NCI-H2196 (cell line): ENCODE results near the gene HOXB7.

Source experiments
- DNase-seq: peaks from one replicate; lab custom pipeline; 2025; ENCODE audit not compliant: unreplicated experiment; lab: John Stamatoyannopoulos, UW

The HOXB7 gene

DNA sequence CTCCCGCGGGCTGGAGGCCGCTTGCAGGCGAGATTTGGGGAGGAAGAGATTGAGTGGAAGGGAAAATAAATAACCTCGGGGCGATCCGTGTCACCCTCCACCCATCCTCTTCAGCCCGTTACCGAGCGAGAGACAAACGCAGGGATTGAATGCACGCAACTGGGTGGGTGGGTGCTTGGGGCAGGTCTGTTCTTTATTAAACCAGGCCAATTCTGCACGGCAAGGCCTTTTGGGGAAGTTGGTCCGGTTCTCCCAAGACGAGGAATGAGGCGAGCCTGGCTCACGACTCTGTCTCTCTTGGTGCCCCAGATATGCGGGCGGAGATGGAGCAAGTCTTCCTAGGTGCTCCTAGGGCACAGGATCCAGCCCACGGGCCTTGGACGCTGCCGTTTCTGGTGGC, 396 bp upstream of the HOXB7 start:
- peak; percentile 26 for DNase-seq

DNA sequence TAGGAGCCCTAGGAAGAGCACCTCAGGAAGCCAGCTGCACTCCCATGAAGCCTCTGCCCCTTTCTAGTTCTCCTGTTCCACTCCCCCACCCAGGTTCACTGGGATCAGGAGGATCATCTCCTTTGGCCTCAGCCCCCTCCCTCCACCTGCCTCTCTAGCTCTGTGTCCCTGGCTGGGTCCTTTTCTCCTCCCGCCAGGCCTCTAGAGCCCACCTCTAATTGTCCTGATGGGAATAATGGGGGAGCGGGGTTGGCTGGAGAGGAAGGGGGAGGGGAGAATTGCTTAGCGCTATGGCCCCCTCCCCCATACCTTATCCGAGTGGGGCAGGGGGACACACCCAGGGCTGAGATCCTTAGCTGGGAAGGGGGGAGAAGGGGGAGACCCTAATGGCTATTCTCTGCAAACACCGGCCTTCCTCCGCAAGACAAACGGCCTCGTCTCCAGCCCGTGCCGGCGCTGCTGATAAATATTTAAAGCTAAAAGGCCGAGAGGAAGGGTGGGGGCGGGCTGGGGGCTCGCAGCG, 997 bp downstream of the HOXB7 start:
- no peak for DNase-seq

GRCh38 chr17:48609033-48609432, 1.8 kb downstream of the HOXB7 start:
- DNase-seq: no peak

GRCh38 chr17:48608494-48608834, 2.4 kb downstream of the HOXB7 start:
- DNase-seq: no peak

- DNase-seq: no peak
Observed at GRCh38 chr17:48606892-48607614, 3.8 kb downstream of the HOXB7 start.

DNA sequence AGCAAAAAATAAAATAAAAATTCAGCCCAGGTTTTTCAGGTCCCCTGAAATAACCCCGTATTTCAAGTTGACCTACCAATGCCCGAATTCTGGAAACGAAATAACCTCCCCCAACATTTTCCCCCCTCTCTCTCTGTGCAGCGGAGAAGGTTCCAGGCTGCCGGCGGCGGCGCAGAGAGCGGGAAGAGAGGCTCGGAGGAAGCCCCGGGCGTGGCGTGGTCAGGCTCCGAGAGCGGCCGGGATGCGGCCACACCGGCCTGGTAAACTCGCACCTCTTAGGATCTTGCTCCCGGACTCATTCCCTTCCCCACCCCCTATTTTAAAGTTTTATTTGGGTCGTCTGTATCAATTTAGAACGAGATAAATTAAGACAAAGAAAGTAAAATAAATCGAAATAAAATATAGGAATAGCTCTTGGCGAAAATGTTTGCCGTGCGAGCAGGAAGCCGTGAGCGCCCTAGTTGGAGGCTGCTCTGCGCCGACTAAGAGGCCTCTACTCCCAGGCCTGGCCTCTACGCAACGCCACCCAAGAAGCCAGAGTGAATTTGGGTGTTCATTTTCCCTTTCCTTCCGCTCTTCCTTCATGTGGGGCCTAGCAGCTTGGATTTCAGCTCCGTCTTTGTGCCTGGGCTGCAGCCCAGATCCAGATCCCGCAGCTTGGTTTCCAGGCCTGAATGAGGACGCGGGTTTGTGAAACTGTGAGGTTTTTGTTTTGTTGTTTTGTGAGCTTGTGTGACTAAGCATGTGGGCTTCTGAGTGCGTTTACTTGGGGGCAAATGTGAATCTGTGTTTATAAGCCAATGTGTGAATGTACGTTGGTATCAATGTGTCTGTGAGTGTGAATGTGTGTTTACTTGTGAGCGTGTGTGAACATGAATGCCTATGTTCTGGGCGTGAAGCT, 4.6 kb downstream of the HOXB7 start:
- DNase-seq: no peak

DNA sequence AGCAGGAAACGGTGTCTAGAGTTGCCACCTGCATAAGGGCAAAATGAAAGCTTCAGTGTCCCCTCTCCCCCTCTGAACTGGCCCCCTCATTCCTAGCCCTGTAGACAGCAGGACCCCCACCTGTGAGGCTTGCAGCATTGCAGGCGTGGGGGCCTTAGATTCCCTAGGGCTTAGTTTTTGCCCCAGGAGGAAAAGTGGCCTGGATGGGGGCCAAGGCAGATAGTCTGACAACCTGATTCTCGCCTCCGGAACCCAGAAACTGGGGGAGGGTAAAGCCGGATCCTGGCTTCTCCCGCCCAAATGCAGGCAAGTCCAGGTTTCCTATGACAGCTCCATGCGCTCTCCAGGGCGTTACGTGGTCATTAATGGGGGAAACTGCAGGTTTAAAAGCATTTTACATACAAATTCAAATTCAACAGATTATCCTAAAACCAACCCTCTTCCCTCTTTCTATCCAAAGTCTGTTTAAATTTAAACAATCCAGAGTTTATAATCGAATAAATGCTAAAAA, 5.4 kb downstream of the HOXB7 start:
- no peak for DNase-seq

DNA sequence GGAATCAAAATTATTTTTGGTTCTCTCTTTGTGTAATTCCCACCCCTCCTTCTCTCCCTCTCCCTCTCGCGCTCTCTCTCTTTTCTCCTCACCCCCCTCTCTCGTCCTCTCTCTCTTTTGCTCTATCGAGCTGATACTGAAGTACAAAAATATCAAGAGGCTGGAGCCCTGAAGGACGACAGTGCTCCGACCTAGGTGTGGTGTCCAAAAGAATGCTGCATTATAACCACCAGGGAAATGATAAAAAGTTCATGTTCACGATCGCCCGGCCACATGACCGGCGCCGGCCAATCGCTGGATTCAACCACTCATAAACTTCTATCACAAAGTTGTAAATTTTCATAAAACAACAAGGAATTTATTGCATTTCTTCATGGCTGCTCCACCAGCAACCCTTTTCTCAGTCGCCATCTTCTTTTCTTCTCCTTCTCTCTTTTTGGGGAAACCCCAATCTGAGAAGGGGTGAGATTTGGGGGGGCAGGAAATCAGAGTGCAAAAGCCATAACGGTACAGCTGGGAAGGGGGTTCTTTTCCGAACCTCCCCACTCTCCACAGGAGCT, 6.0 kb downstream of the HOXB7 start, which contains the start of gene HOXB6:
HOXB6 (minus strand) TSS at position 217 of the 560 bp plus-strand sequence. CDS start 6,836 bp downstream, outside the sequence.
- DNase-seq: no peak

DNA sequence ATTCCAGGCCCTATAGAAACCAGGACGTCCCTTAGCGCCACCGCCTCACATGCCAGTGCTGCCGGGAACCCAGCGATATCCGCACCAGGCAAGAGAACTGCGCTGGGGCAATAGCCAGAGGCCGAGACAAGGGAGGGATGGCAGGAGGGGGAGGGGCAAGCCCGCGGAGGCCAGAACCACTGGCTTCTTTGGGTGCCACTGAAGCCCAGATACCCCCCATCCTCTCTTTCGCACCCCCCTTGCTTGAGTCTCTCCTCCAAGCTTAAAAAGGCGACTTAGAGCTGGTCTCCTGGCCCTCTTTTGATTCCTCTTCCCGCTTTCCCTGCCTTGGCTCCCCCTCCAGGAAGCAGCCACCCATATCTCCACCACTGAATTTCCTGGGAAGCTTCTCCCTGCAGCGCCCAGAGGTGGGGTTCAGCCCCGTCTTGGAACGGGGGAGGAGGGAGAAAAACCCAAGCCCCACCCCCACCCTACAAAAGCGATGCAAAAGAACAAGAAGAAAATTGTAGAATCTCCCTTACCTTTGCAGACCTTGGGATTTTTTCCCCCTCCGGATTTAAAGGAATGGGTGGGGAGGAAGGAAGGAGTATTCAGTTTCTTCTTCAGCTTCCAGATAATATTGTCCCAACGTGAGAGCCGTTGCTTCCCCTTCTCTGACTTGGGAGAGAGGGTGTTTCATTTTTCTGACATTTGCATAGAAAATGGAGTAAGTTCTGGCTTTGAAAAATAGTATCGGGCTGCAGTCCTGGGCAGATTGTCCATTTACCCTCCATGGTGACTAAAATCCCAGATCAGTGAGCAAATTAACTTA, 6.7 kb downstream of the HOXB7 start:
- DNase-seq: no peak

- no peak for DNase-seq
Observed at GRCh38 chr17:48601539-48602425, 9.0 kb downstream of the HOXB7 start.

DNA sequence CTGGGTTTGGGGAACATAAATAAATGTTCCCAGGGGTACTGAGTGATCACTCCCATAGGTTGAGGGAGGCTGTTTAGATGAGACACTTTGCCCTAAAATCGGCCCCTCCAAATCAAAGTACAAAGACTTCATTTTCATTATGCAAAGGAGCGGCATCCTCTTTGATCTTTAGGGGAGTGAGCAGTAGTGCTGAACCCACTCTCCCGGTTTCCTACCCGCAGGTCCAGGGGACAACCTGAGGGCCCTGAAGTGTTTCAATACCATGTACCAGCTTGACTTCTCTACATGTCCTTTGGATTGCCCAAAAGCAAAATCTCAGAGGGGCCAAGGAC, 9.6 kb downstream of the HOXB7 start:
- no peak for DNase-seq

GRCh38 chr17:48600244-48601098, 10.3 kb downstream of the HOXB7 start:
- no peak for DNase-seq

DNA sequence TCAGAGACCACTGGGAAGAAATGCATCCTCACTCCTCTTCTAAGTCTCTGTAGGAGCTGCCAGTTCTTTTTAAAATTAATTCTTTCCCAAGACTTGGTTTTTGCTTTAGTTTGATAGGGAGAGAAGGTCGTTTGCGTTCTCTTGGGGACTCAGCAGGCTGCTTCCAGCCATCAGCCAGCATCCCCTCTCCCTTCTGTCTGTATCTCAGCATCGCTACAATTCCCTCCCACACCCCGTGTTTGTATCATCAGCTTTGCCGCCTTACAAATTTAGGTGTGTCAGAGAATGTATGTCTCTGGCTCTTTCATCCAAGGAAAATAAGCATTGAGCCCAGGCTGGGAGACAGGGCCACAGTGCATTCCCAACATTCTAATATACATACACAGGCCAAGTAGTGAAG, 11.5 kb downstream of the HOXB7 start:
- no peak for DNase-seq

- no peak for DNase-seq
Observed at GRCh38 chr17:48598736-48599135, 12.1 kb downstream of the HOXB7 start.

GRCh38 chr17:48597778-48598631, 12.8 kb downstream of the HOXB7 start:
- peak; percentile 71 for DNase-seq

- DNase-seq: no peak
Observed at GRCh38 chr17:48597528-48597777, 13.4 kb downstream of the HOXB7 start.

DNA sequence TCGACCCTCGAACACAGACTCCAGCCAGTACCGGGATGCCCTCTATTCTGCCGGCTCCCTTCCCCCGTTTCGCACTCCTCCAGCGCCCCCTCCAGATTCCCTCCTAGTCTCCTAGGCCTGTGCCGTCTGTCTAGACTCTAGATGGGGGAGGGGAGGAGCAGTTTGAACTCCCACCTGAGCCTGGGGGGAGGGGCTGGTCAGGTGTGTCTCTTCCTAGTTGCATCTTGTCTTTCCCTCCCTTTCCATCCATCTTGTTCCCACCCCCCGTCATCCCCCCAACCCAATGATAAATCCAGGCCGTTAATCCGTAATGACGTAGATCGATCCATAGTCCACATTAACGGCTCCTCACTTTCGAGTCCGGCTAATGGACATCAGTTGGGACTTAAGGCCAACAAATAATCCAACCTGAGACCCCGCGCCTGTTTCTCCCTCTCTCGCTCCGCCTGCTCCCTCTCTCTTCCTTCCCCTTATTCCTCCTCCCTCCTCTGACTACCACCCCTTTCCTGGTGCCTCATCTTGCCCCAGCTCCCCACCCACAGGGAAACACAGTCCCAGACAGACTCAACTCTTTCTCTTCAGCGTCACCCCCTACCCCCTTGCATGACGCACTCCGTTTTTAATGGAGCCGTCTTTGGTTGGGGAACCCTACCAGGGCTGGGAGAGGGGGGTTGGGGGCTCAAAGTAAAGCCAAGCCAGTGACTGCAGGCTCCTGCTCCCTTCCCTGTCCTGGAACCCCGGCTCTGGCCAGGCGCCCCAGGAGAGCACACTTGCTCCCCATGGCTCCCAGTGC, 13.9 kb downstream of the HOXB7 start:
- peak; percentile 40 for DNase-seq
